ENCODE results near the gene ZNF346.

ZNF346 gene

GRCh38 chr5:177094224-177095087 is 72.0 kb downstream of the ZNF346 start:
- peak; percentile 85 for DNase-seq (ENCODE audit: low spot score)

GRCh38 chr5:177095088-177095669 is 72.7 kb downstream of the ZNF346 start:
- no peak for DNase-seq (ENCODE audit: low spot score)

GRCh38 chr5:177096162-177097015 is 73.9 kb downstream of the ZNF346 start:
- DNase-seq (ENCODE audit: low spot score), result no peak

DNA sequence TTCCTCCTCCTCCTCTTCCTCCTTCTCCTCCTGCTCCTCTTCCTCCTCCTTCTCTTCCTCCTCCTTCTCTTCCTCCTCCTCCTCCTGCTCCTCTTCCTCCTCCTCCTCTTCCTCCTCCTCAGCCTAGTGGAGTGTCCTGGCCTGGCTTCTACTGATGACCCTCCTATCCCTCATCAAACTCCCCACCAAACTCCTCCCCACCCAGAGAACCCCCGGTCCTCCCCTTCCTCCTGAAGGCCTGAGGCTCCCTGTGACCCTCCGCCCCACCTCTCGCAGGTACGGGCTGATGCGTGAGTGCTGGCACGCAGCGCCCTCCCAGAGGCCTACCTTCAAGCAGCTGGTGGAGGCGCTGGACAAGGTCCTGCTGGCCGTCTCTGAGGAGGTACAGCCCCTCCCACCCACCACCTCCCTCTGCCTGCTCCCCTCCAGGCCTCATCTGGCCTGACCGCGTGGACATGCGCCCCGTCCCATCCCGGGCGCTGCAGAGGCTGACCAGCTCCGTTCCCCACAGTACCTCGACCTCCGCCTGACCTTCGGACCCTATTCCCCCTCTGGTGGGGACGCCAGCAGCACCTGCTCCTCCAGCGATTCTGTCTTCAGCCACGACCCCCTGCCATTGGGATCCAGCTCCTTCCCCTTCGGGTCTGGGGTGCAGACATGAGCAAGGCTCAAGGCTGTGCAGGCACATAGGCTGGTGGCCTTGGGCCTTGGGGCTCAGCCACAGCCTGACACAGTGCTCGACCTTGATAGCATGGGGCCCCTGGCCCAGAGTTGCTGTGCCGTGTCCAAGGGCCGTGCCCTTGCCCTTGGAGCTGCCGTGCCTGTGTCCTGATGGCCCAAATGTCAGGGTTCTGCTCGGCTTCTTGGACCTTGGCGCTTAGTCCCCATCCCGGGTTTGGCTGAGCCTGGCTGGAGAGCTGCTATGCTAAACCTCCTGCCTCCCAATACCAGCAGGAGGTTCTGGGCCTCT is 74.8 kb downstream of the ZNF346 start:
- no peak for DNase-seq (ENCODE audit: low spot score)

- no peak for DNase-seq (ENCODE audit: low spot score)
These were observed 75.6 kb downstream of the ZNF346 start for GRCh38 chr5:177098120-177098469.

DNA sequence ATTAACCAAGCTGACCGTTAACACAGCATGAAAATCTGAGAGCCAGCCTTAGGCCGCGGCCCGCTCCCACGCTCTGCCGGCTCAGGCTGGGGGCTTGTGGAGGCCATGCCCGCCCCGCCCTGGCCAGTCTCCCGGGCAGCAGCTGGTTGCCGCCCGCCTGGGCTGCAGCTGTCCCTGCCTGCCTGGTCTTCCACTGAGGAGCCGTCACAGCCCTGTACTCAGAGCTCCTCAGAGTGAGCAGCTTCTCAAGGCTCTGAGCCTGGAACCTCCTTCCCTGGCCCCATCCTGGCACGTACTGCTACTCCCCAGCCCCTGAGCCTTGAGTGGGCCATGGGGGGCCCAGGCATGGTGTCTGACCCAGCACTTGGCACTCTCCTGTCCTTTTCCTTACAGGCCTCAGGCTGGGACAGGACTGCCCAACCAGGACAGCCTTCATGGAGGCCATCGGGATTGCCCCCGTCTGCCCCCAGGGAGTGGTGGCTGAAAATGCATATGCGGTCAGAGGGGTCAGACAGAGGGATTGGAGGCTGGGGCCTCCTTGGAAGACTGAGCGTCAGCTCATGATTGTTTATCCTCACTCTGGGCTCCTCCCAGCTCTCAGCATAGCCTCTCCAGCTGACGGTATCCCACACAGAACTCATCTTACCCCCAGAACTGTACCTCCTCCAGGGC is 76.1 kb downstream of the ZNF346 start:
- peak; percentile 86 for DNase-seq (ENCODE audit: low spot score)

DNA sequence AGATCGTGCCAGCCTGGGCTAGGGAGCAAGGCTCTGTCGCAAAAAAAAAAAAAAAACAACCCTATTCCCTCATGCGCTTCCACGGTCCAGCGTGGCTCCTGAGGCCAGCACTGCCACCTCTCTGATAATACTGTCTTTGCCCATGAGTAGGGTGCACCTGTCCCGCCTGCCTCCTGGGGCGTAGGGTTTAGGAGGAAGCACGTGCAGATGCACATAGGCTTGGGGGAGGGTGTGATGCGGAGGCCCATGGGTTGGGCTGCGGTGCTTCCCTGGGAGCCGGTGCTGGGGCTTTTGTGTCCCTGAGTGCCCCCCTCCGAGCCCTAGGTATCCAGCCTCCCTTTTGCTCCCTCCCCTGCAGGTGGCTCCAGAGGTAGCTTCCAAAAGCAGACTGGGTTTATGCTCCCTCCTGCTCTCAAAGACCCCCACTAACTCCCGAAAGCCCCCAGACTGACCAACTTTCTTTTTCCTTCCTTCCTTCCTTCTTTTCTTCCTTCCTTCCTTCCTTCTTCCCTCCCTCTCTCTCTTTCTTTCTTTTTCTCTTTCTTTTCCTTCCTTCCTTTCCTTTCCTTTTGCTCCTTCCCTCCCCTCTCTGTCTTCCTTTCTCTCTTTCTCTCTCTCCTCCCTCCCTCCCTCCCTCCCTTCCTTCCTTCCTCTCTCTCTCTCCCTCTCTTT is 77.1 kb downstream of the ZNF346 start:
- no peak for DNase-seq (ENCODE audit: low spot score)

DNA sequence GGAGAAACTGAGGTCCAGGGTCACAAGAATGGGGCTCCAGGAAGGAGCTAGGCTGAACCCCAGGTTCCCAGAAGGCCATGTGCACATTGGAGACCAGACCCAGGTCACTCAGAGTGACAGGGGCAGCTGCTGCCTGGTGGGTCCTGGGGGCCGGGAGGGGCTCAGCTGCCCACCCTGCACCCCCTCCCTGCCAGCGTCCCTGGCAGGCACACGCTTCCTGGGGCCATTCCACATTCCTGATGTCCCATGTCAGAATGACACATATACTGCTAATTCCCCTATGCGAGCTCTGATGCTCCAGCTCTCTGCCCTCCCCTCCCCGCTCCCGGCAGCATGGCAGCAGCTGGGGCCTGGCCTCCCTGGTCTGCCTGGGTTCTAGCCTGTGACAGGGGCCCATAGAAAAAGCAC is 78.2 kb downstream of the ZNF346 start:
- DNase-seq (ENCODE audit: low spot score), result no peak

DNA sequence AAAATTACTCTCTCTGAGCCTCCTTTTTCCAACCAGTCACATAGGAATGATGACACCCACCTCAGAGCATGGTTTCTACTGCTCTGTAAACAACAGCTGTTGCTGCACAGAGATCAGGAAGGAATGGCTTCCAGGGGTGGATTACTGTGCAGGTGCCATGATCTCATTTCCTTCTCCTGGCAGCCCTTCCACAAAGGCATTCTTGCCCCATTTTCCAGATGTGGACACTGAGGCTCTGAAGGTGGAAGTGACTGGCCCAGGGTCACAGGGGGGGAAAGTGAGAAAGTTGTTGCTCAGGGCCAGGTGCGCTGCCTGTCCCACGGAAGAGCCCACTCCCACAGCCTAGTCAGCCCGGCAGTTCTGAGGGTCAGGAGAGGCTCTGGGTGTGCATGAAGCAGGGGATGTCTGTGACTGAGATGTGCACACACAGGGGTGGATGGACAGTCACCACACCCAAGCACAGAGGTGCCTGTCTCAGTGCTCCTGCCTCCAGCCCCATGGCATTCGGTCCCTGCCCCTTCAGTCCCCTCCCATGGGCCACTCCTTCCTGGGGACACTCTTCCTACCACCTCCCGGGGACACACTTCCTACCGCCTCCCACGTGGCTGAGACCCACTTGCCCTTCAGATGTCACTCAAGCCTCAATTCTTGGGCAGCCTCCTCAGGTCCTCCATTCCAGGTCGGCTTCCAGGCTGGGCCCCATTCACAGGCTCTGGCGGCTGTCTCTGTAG is 81.2 kb downstream of the ZNF346 start:
- no peak for DNase-seq (ENCODE audit: low spot score)

DNA sequence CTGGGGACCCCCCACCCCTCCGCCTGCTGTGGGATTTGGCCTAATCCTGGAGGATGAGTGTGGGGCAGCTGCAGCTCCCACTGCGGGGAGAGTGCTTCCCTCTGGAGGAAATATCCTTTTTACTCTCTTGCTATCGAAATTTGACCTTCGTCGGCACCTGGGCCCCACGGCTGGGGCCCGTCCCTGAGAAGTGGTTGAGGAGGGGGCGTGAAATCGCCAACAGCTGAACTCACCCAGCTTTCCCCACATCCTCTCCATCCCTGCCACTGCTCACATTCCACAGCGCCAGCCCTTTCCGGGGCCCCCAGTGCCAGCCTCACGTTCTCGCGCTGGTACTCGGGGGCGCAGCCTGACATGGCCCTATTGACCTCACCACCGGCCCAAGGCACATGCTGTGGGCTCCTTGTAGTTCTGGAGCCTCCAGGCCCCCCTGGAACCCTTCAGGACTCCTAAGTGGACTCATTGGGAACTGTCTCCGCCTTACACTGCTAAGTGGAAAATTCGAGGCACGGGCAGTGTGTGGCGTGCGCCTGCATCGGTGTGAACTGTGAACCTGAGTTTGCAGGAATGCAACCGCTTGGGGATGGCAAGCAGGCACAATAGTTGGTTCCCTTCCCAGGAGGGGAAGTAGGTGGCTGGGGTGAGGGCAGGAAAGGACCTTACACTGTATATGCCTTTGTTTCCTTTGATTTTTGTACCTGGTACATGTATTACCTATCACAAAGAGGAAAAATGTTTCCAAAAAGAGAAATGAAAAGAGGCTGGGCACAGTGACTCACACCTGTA is 83.4 kb downstream of the ZNF346 start:
- DNase-seq (ENCODE audit: low spot score), result no peak

DNA sequence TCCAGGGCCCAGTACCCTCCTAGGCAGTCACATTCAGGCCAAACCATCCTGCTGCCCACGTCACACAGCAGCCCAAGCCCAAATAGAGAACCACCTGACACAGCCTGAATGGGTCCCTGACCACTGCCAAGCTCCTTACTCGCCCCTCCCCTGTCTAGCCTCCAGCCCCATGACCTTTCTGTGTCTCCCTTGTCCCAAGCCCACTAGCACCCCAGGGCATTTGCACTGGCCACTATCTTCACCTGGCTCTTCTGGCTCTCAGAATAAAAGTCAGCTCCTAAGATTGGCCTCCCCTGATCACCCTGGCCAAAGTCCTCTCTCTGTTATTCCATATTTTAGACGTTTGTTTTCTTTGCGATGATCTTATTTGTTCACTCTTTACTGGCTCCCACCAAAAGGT is 84.7 kb downstream of the ZNF346 start:
- no peak for DNase-seq (ENCODE audit: low spot score)

- no peak for DNase-seq (ENCODE audit: low spot score)
These were observed 87.3 kb downstream of the ZNF346 start for GRCh38 chr5:177109810-177110209.

DNA sequence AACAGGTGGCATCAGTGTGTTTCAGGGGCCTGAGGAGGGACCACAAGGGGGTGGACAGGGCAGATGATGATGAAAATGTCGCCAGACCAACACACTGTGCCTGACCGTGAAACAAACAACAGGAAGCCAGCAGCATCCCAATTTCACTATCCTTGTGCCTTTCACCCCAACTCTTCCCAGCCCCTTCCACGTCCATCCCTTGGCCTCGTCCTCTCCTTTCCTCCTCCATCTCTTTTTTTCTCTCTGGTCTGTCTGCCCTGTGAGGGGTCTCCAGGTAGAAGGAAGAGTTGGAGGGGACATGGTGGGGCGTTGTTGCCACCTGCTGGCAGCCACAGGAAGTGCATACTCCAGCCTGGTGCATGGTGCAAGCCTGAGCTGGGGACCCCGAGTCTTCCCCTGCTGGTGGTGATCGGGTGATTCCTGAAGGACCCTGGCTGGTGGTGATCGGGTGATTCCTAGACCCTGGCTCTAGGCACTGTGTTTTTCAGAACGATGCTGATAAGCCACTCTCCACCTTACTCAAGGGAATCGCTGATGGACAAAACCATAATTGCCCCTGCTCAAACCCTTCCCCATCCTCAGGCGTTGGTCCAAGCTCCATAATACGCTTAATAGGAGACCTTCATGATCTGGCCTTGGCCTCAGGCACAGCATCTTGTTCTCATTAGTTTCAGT is 89.4 kb downstream of the ZNF346 start:
- no peak for DNase-seq (ENCODE audit: low spot score)

DNA sequence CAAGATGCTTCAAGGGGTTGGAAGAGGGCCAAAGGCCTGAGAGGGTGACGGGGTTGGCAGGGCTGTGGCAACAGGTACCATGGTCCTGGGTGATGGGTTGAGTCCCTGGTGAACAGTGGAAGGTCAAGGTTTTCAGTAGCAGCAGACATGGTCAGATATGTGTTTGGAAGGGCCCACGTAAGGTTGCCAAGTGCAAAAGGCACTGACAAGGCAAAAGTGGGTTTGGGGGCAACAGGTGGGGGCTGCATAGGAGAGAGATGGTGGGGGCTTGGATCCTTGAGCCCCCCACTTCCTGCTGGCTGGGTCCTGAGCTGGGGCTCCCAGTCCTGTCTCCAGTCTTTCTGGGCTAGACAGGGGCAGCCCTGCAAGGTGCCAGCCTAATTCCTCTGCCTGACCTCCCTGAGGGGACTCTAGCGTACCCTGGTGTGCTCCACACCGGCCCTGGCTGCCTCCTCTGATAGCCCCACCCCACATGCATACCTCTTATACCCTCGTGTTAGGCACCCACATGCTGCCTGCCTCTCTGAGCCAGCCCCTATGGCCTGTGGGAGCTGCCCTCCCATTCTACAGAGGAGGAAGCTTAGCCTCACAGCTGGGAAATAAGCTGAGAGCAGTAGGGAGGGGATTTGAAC is 90.2 kb downstream of the ZNF346 start:
- no peak for DNase-seq (ENCODE audit: low spot score)

- DNase-seq (ENCODE audit: low spot score), result peak; percentile 88
These were observed 91.3 kb downstream of the ZNF346 start for GRCh38 chr5:177113566-177114424.

DNA sequence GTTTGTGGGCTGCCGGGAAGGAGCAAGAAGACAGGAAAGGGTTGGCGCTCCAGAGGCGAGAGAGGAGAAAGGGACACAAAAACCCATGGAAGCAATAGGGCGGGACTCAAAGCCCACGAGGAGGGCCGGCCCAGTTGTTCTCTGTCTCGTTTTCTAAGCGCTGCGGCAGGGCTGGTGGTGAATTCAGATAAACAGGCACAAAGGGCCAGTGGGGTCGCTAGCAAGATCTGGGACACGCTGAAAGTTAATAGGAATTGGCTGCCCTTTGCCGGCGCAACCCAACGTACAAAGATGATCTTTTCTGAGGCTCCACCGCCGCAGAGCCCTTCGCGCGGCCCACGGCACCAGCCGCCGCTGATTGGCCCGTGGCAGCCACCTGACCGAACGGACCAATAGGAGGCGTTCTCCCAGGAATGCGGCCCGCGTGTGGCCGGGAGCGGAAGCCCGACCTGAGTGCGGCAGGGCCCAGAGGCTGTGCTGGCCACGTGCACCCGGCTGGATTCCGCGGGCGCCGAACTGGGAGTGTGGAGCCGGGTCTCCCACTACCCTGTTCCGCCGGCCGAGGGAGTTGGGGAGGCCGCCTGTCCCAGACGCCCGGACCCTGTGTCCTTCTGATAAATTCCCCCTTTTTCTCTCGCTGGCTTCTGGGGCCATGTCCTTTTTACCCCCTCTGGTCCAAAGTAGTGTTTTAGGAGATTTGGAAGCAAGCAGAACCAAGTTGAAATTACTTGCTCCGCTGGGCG is 94.3 kb downstream of the ZNF346 start:
- peak; percentile 92 for DNase-seq (ENCODE audit: low spot score)

Data from left forelimb (tissue), 1 donor.